Smooth muscle cell (in vitro differentiated cells): ENCODE measurements around the gene GPRC5B. TPM values are rescaled to one million over a fixed set of nuclear protein-coding genes. Genes with fewer than 3 reads are reported as not detected.
A peak's percentile ranks its signal among the peaks of the same experiment; 100 is the strongest.

Experiments
- DNase-seq: peaks from one replicate; lab custom pipeline; 2025; ENCODE audit not compliant: unreplicated experiment; lab: John Stamatoyannopoulos, UW
- H2AFZ ChIP-seq: fragments of 200-600 bp; sonication (generic); 2 replicates; pipeline ENCODE4 v1.6.0; 2016; ENCODE audit warnings: antibody characterized with exemption, low read depth, mild to moderate bottlenecking
- H3F3A ChIP-seq: fragments of 200-600 bp; sonication (generic); 2 replicates; pipeline ENCODE4 v1.6.0; 2017; ENCODE audit warnings: antibody characterized with exemption, low read depth
- H3K27ac ChIP-seq: fragments of 200-600 bp; sonication (generic); 2 replicates; pipeline ENCODE4 v1.5.1; 2016; ENCODE audit warnings: low read depth, mild to moderate bottlenecking
- H3K27me3 ChIP-seq: fragments of 200-600 bp; sonication (generic); 2 replicates; pipeline ENCODE4 v1.6.1; 2016; ENCODE audit warnings: low read depth, mild to moderate bottlenecking
- H3K36me3 ChIP-seq: fragments of 200-600 bp; sonication (generic); 2 replicates; pipeline ENCODE4 v1.5.1; 2016; ENCODE audit warnings: low read depth
- H3K4me1 ChIP-seq: fragments of 200-600 bp; sonication (generic); 2 replicates; pipeline ENCODE4 v1.5.1; 2016; ENCODE audit warnings: low read depth
- H3K4me2 ChIP-seq: fragments of 200-600 bp; sonication (generic); 2 replicates; pipeline ENCODE4 v1.6.0; 2016; ENCODE audit warnings: mild to moderate bottlenecking
- H3K4me3 ChIP-seq: fragments of 200-600 bp; sonication (generic); 2 replicates; pipeline ENCODE4 v1.5.1; 2016; ENCODE audit warnings: mild to moderate bottlenecking
- H3K79me2 ChIP-seq: fragments of 200-600 bp; sonication (generic); 2 replicates; pipeline ENCODE4 v1.6.0; 2016; ENCODE audit warnings: low read depth, mild to moderate bottlenecking
- H3K9ac ChIP-seq: fragments of 200-600 bp; sonication (generic); 2 replicates; pipeline ENCODE4 v1.6.0; 2016; ENCODE audit warnings: low read depth
- H3K9me3 ChIP-seq: fragments of 200-600 bp; sonication (generic); replicated peaks from 2 replicates; pipeline ENCODE4 v1.5.1; 2016; ENCODE audit warnings: low read depth
- H4K20me1 ChIP-seq: fragments of 200-600 bp; sonication (generic); 2 replicates; pipeline ENCODE4 v1.6.0; 2016; ENCODE audit warnings: low read depth
- CTCF ChIP-seq: fragments of 200-600 bp; sonication (generic); IDR thresholded peaks from 2 replicates; pipeline ENCODE4 v1.5.1; 2017; ENCODE audit warnings: borderline replicate concordance, mild to moderate bottlenecking, antibody characterized with exemption; ENCODE audit not compliant: insufficient read depth, poor library complexity, severe bottlenecking
- WGBS: methylation state at CpG from one replicate; pipeline ENCODE4 v1.1.7; 2016; ENCODE audit warnings: low lambda C conversion rate; 5-methylcytosine and 5-hydroxymethylcytosine counted together
- polyA plus RNA-seq: library from polyadenylated mRNA; unstranded; fragments of >200 nt; fragmentation: Nextera tagmentation; extraction: Ambion mirVana; gene quantifications from 2 replicates; pipeline ENCODE4 v1.2.1, GENCODE V29; 2016
- total RNA-seq: library from RNA; depleted of rRNA; stranded (reverse); fragments of >200 nt; gene quantifications from 2 replicates; pipeline ENCODE4 v1.2.3, GENCODE V29; 2014

GPRC5B gene
- total and polyA plus RNA-seq, 2 experiments from 2014 or later = 7.8 to 18.9 TPM

GRCh38 chr16:19837331-19837980 is 47.2 kb downstream of the GPRC5B start:
- H3K9me3 ChIP-seq = no peaks in the 10 kb centered on the region
- H3K4me1 ChIP-seq = peaks cover 23% of the 10 kb centered on the region
- DNase-seq = no peak
- TF ChIP-seq CTCF = no peak
- H3K36me3 ChIP-seq = no peaks in the 10 kb centered on the region
- WGBS = 42% methylated on average over 6 of the region's 6 CpGs
- no peak overlapping the region for H3K4me3 ChIP-seq
- no peaks in the 10 kb centered on the region for H3K79me2 ChIP-seq
- no peak overlapping the region for H3K9ac ChIP-seq
- peaks cover 18% of the 10 kb centered on the region for H3F3A ChIP-seq
- H3K4me2 ChIP-seq = peak overlapping the region; percentile 68
- no peak overlapping the region for H2AFZ ChIP-seq
- H3K27ac ChIP-seq = peak overlapping the region; percentile 80
- H4K20me1 ChIP-seq = no peaks in the 10 kb centered on the region
- H3K27me3 ChIP-seq = no peaks in the 10 kb centered on the region

DNA sequence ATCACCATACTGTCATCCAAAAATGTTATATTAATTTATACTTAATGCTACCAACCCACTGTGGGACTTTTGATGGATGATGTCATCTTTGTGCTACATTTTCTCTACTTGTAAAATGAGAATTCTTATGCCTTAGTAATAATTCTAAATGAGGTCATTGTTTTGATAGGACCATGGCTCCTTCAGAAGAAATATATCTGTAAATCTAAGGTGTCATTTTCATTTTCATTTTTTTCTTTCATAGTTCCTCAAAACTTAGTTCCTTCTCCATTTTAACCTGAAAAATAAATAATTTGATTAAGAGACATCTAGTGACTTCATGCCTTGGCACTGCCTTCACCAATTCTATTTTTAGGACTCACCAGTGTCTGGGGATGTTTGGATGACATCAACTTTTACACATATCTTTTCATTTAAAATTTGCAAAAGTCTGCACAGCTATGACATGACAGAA is 48.7 kb downstream of the GPRC5B start:
- no peak for TF ChIP-seq CTCF
- H3K27me3 ChIP-seq = no peaks in the 10 kb centered on the region
- H3K36me3 ChIP-seq = no peaks in the 10 kb centered on the region
- H3K79me2 ChIP-seq = no peaks in the 10 kb centered on the region
- H3K4me3 ChIP-seq = no peak overlapping the region
- peaks cover 23% of the 10 kb centered on the region for H3K4me1 ChIP-seq
- H3K4me2 ChIP-seq = no peak overlapping the region
- H3K27ac ChIP-seq = peak overlapping the region; percentile 29
- no peaks in the 10 kb centered on the region for H4K20me1 ChIP-seq
- H3K9ac ChIP-seq = no peak overlapping the region
- no peaks in the 10 kb centered on the region for H3K9me3 ChIP-seq
- peaks cover 12% of the 10 kb centered on the region for H3F3A ChIP-seq
- H2AFZ ChIP-seq = no peak overlapping the region
- DNase-seq = no peak

DNA sequence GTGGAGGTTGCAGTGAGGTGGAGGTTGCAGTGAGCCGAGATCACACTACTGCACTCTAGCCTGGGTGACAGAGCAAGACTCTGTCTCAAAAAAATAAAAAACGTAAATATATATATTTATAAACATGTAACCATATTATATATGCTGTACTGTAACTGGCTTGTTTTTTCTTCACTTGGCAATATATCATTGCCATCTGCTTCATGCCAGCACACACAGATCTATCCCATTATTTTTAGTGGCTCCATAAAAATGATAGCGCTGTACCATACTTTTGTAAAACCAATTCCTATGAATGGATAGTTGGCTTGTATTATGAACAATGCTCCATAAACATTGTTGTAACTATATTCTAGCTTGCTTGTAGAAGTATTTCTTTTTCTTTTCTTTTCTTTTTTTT is 49.5 kb downstream of the GPRC5B start:
- no peak overlapping the region for H3K4me2 ChIP-seq
- 98% methylated on average over 3 of the region's 3 CpGs for WGBS
- DNase-seq = no peak
- H3K9me3 ChIP-seq = no peaks in the 10 kb centered on the region
- no peak overlapping the region for H2AFZ ChIP-seq
- no peaks in the 10 kb centered on the region for H3K36me3 ChIP-seq
- H3K79me2 ChIP-seq = no peaks in the 10 kb centered on the region
- no peak overlapping the region for H3K9ac ChIP-seq
- H4K20me1 ChIP-seq = no peaks in the 10 kb centered on the region
- peaks cover 23% of the 10 kb centered on the region for H3K4me1 ChIP-seq
- no peak overlapping the region for H3K27ac ChIP-seq
- H3K27me3 ChIP-seq = no peaks in the 10 kb centered on the region
- TF ChIP-seq CTCF = no peak
- H3K4me3 ChIP-seq = no peak overlapping the region
- peaks cover 12% of the 10 kb centered on the region for H3F3A ChIP-seq

DNA sequence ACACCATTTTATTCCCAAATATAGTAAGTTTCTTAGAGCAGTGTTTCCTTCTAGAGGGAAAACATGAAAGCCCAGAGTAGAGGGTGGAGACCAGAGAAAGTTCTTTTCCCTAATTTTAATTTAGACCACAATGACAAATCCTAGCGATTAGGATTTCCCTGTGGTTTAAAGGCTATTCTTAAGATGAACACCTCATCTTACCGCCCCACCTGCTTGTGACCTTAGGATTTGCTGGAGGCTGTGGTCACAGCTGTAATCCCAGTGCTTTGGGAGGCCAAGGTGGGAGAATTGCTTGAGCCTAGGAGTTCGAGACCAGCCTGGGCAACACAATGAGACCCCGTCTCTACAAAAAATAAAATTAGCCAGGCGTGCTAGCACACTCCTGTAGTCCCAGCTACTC is 51.1 kb downstream of the GPRC5B start:
- H3K4me2 ChIP-seq = no peak overlapping the region
- no peaks in the 10 kb centered on the region for H3K9me3 ChIP-seq
- H4K20me1 ChIP-seq = no peaks in the 10 kb centered on the region
- H3K36me3 ChIP-seq = no peaks in the 10 kb centered on the region
- peaks cover 22% of the 10 kb centered on the region for H3K4me1 ChIP-seq
- 81% methylated on average over 5 of the region's 5 CpGs for WGBS
- no peak overlapping the region for H2AFZ ChIP-seq
- H3K9ac ChIP-seq = no peak overlapping the region
- no peak overlapping the region for H3K4me3 ChIP-seq
- TF ChIP-seq CTCF = no peak
- H3F3A ChIP-seq = peaks cover 9% of the 10 kb centered on the region
- H3K79me2 ChIP-seq = no peaks in the 10 kb centered on the region
- H3K27ac ChIP-seq = no peak overlapping the region
- H3K27me3 ChIP-seq = no peaks in the 10 kb centered on the region
- DNase-seq = no peak
